DOHH2 (cell line): ENCODE data around the gene COL19A1.

Source experiments
- CTCF ChIP-seq: fragments of 200-600 bp; sonication (generic); IDR thresholded peaks from one replicate; pipeline ENCODE4 v1.5.1; 2014; ENCODE audit warnings: antibody characterized with exemption, mild to moderate bottlenecking, low read depth, low read length; ENCODE audit not compliant: poor library complexity, severe bottlenecking
- EZH2phosphoT487 ChIP-seq: fragments of 200-600 bp; sonication (generic); IDR thresholded peaks from 2 replicates; pipeline ENCODE4 v1.6.1; 2017; ENCODE audit warnings: borderline replicate concordance, mild to moderate bottlenecking, antibody characterized with exemption, low read length, moderate library complexity, mixed read lengths

GRCh38 chr6:69883551-69883950 is 17.2 kb downstream of the COL19A1 start:
- TF ChIP-seq CTCF = no peak
- no peak for TF ChIP-seq EZH2phosphoT487
